Activated CD4-positive, alpha-beta T cell treated with anti-CD3 and anti-CD28 coated beads, Interleukin-2, Interleukin-4, amounts not matched to agents 100 ng/mL and 50 ng/mL, durations not matched to agents 16 hours and 8 hours (primary cell): ENCODE measurements around the gene AIDA.
A peak's percentile ranks its signal among the peaks of the same experiment; 100 is the strongest.
"Not testable (repeated sequence)": the region's sequence is repeated elsewhere in the genome, so short reads cannot be mapped to it uniquely, and the experiment has no call there.

ENCODE experiments used
- DNase-seq: peaks from one replicate; pipeline ENCODE4 v3.0.0-alpha.2; 2020; ENCODE audit warnings: low spot score

Gene AIDA

DNA sequence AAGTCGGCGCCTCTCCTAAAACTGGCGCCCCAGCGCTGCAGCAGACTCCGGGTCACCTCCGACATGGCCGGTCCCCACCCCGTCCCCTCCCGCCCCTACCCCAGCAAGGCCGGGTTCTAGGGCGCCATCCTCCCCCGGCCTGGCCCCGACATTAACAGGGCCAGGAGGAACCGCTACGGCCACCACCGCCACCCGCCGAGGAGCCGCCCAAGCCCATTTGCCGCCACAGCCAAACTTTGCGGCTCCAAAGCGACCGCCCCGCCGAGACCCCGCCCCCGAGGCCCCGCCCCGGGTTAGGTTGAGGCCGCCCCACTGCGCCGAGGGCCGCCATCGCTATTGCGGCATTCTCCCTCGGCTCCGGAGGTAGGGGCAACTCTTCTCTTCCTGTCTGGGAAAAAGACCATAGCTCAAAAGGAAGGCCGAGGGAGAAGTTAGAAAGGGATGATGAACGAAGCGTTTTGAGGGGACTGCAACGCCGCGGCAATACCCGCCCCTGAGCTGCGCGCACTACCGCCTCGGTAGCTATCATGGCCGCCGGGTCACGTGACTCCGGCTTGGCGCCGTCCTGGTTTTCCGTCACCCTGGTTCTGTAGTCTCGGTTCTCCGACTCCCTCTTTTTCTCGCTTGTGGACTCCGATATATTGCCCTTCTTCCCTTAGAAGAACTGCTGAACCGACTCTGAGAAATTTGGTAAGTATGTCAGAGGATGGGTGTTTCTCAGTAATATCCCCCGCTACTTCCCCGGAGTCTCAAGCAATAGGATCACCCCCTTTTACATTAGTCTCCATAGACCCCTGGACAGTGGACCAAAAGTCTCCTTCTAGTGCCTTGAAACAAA, at the start of gene AIDA, which contains the start of gene BROX:
Gene AIDA (minus strand): TSS at position 239 of the 838 bp plus-strand sequence. CDS start 174 bp downstream, at position 65.
Gene BROX (plus strand): TSS at position 312 of the 838 bp plus-strand sequence. CDS start 3,136 bp downstream, outside the sequence.
- peak; percentile 94 for DNase-seq

GRCh38 chr1:222761083-222761482, 48.8 kb upstream of the AIDA start:
- no peak for DNase-seq

DNA sequence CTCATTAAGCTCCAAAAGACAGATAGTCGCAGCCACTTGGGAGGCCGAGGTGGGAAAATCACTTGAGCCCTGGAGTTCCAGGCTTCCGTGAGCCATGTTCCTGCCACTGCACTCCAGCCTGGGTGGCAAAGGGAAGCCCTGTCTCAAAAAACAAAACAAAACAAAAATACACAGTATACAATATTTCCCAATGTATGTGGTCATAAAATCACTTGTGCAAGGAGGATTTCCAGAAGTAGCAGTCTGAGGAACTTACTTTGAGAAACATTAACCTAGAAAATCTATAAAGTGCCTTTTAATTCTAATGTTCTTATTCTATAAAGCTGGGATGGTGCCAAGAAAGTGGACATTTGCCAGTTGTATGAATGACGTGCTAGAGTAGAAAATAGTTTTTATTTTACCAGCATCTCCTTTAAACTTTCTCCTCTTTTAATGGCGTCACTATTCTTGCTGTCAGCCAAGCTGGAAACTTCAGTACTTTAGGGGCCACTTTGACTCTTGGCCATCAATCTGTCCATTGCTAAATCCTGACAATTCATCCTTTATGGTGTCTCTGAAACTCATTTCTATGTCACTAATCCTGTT, 47.3 kb upstream of the AIDA start:
- DNase-seq, result no peak

DNA sequence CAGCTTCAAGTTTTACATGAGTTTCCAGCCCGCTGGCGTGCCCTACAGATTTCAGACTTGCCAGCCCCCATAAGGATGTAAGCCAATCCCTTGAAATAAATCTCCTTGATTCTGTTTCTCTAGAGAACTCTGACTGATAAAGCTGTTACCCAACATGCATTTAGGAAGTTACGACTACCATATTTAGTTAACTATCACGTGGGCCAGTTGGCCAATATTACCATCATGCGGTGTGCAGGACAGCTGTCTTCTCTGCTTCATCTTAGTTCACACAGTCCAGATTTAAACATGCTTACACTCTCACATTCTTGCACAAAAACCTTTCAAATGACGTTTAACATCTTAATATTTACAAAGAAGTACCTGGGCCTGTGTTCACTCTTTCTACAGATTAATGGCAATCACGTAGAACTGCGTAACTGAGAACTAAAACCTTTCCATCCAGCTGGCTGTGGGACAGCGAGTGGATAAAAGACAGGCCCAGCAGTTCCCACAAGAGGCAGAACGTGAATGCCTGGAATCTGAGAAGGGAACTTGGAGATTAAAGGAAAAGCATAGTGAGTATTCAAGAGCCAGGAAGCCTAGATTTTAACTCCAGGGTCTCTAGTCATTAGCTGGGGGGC, 45.5 kb upstream of the AIDA start:
- DNase-seq, result no peak

DNA sequence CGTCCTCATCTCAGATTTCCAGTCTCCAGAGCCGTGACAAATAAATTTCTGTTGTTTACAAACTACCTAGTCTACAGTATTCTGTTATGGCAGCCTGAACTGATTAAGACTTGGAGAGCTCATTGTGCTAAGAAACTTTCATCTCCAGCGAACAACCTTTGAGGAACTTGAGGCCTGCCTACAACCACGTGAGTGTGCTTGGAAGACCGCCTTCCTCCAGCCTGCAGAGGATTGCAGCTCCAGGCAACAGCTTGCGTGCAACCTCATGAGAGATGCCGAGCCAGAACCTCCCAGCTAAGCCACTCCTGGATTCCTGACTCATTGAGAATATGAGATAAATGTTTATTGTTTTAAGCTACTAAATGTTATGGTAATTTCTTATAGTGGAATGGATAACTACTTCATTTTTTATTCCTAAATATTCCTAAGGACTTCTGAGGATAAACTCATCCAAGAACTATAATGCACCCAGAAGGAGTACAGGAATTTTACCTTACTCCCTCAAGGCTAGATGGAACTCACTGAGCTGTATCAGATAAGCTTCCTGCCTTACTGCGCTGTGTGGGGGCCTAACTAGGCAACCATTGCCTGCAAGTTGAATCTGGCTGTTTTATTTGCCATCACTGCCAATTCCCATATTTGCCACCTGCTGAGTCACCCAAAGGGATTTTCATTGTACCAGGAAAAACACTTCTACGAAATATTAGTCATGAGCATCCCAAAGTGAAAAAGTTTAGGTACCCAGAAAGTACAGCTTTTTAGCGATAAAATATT, 42.3 kb upstream of the AIDA start:
- DNase-seq, result no peak

DNA sequence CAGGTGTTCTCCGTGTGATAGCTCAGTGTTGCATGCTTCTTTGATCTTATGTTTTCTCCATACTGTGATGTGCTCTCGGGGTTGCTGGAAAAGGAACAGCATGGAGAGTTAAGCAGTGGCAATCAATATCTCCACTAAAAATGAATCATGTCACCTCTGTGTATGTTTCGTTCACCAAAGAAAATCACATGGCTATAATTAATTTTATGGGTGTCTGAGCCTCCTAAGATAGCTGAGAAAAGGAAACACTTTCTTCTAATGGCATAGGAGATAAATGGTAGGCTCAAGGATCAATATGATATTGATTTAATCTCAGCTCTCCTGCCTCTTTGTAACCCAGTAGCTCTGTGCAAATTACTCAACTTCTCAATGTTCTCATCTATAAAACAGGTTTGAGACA, 39.0 kb upstream of the AIDA start:
- DNase-seq, result no peak

- no peak for DNase-seq
Measured at GRCh38 chr1:222750651-222751050, 38.4 kb upstream of the AIDA start.

- no peak for DNase-seq
Measured at GRCh38 chr1:222749927-222750326, 37.6 kb upstream of the AIDA start.

DNA sequence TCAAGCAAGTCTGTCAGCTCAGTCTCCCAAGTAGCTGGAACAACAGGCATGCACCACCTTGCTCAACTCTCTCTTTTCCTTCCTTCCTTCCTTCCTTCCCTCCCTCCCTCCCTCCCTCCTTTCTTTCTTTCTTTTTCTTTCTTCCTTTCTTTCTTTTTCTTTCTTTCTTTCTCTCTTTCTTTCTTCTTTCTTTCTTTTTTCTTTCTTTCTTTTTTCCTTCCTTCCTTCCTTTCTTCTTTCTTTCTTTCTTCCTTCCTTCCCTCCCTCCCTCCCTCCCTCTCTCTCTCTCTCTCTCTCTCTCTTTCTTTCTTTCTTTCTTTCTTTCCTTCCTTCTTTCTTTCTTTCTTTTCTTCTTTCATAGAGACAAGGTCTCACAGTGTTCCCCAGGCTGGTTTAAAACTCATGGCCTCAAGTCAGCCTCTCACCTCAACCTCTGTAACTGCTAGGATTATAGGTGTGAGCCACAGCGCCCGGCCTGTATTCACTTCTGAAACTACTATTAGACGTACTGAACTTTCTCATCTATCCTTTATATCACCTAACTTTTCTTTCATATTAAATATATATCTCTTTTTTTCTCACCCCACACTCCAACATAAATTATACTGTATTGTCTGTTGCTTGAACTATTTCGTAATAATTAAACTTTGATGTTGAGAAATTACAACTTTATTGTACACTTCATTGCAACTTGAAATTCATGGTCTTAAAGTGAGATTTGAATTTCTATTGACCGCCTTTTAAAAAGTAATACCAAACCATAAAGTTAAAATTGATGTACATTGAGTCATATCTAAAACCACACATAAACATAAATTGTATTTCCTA, 29.6 kb upstream of the AIDA start:
- not testable (repeated sequence) for DNase-seq

- DNase-seq, result no peak
Measured at GRCh38 chr1:222739929-222740328, 27.6 kb upstream of the AIDA start.

GRCh38 chr1:222739465-222739864, 27.2 kb upstream of the AIDA start:
- no peak for DNase-seq

- no peak for DNase-seq
Measured at GRCh38 chr1:222736972-222737371, 24.7 kb upstream of the AIDA start, which contains the start of gene FAM177B. Gene FAM177B (plus strand): TSS chr1:222737202. CDS start chr1:222746546, 9,344 bp downstream.

GRCh38 chr1:222736470-222736869, 24.2 kb upstream of the AIDA start:
- no peak for DNase-seq

DNA sequence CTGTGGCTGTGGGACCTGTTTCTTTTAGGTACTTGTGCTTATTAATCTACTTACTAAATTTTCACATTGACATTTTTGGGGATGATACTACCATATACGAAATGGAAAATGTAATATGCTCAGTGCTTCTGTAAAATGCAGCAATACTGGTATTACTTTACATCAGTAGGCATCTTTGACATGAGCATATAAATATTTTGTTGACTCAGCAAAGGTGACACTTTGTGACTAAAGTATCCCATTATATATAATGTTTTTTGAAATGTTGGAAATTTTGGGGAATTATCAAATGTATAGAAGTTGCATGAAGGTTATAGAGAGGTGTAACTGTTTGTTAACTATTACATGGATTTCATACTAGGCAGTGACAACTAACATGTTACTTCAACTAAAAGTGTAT, 22.4 kb upstream of the AIDA start:
- no peak for DNase-seq

DNA sequence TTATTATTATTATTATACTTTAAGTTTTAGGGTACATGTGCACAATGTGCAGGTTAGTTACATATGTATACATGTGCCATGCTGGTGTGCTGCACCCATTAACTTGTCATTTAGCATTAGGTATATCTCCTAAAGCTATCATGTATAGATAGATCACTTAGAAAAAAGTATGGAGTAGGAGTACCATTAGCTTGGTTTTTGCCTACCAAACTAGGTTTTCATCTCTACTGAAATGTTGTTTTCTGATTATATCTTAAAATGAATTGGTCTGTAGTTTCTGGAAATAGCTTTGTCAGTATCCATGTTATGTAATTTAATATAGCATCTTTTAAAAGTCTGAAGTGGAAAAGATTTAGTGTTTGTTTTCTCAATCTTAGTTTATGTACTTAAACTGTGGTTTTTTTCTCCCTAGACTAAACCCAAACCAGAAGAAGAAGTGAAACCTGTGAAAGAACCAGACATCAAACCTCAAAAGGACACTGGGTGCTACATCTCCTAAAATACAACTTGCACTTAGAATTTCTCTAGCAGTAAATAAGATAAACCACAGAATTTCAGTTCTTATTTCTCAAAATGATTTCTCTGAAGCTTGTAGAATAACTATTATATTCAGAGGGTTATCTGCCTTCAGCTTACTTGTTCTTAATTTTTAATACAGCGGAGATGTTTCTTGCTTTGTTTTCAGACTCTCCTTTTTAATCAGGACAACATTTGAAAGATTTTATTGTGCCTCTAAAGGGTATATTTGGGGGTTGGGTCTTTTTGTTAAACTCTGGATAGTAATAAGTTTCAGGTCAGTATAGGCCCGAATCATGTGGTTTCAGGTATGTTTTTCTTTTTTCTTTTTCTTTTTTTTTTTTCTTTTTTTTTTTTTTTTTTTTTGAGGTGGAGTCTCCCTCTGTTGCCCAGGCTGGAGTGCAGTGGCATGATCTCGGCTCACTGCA, 20.2 kb upstream of the AIDA start:
- DNase-seq, result peak; percentile 23

DNA sequence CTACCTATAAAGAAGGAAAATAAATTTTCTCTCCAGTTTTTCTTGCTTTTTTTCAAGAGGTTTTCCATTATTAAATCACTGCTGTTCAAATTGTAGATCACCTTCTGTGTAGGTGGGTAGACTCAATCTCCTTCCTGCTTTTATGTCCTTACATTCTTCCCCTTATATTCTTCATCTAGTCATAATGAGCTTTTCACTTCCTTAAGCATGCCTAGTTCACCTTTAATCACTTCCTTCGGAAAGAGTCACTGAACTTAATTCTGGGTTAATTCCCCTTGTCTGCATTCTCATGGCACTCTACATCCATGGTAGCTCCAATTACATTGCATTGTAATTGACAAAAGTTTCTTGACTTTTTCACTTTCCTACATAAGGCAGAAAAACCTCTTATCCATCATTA, 18.6 kb upstream of the AIDA start:
- no peak for DNase-seq

GRCh38 chr1:222728746-222729145, 16.5 kb upstream of the AIDA start:
- DNase-seq, result no peak

DNA sequence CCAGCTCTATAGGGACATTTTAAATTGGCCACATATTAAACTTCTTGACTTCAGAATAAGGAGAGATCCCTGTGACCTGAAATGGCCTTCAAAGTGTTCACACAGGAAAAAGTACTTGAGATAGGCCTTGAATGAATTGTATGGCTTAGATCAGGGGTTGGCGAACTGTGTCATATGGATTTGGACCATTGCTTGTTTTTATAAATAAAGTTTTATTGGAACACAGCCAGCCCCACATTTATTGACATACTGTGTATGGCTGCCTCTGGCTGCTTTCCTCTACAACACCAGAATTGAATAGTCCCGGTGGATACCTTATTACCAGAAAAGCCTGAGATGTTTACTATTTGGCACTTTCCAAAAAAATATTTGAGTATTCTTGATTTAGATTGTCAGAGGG, 4.1 kb upstream of the AIDA start:
- no peak for DNase-seq

DNA sequence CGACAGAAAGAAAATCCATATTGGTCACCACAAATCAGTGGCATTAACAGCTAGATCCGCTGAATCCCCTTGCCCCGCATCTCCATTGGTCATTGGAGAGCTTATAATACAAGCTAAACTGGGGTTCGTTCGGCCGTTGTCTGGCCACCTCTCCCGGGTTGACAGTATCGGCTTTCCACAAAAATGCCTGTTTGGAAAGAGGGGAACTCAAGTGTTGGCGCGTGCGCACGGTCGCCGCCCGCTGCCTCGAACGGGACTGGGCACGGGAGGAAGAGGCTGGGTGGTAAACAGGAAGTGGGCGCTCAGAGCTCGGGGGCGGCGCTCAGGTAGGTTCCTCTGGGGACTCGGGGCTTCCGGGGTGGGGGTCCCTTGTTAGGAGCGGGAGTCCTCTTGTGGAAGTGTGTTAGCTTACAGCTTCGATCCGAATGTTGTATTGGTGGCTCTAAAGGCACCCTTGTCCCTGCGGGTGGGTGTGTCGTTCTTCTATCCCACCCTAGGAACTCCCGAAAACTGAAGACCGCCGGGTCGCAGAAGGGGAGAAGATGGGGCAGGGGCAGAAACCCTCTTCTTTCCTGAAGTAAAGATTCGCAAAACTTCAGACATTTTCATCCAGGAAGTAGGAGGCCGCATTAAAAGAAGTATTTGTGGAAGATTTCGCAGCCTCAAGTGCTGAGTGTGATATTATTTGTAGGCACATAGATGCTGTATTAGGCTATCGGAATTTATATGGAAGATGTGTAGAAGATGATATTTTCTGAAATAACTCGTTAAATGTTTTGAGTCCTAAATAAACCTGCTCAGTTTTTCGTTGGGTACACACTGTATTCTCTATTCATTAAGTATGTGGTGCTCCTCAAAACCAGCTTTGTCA, 1.0 kb upstream of the AIDA start:
- peak; percentile 89 for DNase-seq
